K562 (cell line): ENCODE measurements around the gene EHD3. TPM values are rescaled to one million over a fixed set of nuclear protein-coding genes. Genes with fewer than 3 reads are reported as not detected.

Source experiments
- ATAC-seq: fragments of 200-7000 bp; cut with Tn5 transposase; 3 replicates; pipeline ENCODE4 v1.9.1; 2020; ENCODE audit warnings: moderate library complexity
- BruUV-seq: library from RNA; stranded (reverse); fragments of 400-500 nt; replicated peaks from 2 replicates; lab custom pipeline; 2021; lab: Mats Ljungman, UMichigan
- CTCF ChIA-PET: fragments of 300-600 bp; formaldehyde crosslinking; extraction: SDS; loops from one replicate; lab custom pipeline; 2021; ENCODE audit warnings: low intra/inter-chr PET ratio; lab: Yijun Ruan, JAX
- POLR2A ChIA-PET: fragments of 300-600, 350-650 bp; sonication (Branson Sonifier 250); formaldehyde crosslinking; extraction: SDS; loops from one replicate; lab custom pipeline; 2021; ENCODE audit warnings: antibody characterized with exemption, inconsistent platforms; lab: Yijun Ruan, JAX
- DNase-seq, 4 experiments: peaks; one replicate each; pipeline versions ENCODE4 v3.0.0 to v3.0.0-alpha.2; 2011 to 2018; ENCODE audit warnings: low spot score in 3 of 4, mixed read lengths in 3 of 4; ENCODE audit errors: extremely low read depth in 1 of 4
- FAIRE-seq: peaks from 2 replicates; lab custom pipeline; 2011; peaks lifted over from hg19 to GRCh38; lab: Jason Lieb, UNC
- H2AFZ ChIP-seq: 2 replicates; pipeline ENCODE4 v1.6.0; 2011; ENCODE audit warnings: low read depth, low read length, control low read depth, inconsistent platforms
- H3K27ac ChIP-seq: fragments of 200-600 bp; 3 replicates; pipeline ENCODE4 v1.8.0; 2011; ENCODE audit warnings: low read depth, mild to moderate bottlenecking, control low read depth, inconsistent platforms, low read length, moderate library complexity, mixed read lengths; ENCODE audit errors: extremely low read depth
- H3K27me3 ChIP-seq, 2 experiments: fragments of 300-600 bp in 1 of 2; 2 replicates in 1 of 2; 3 replicates in 1 of 2; pipeline versions ENCODE4 v1.6.0 to v1.8.0; 2011; ENCODE audit warnings: inconsistent platforms in 2 of 2, low read length in 2 of 2, mild to moderate bottlenecking in 1 of 2, mixed read lengths in 1 of 2, moderate library complexity in 1 of 2; ENCODE audit not compliant: control insufficient read depth in 2 of 2, insufficient read depth in 2 of 2
- H3K36me3 ChIP-seq: fragments of 300-600 bp; 3 replicates; pipeline ENCODE4 v1.8.0; 2011; ENCODE audit warnings: mild to moderate bottlenecking, low read length, inconsistent platforms; ENCODE audit not compliant: control insufficient read depth, insufficient read depth
- H3K4me1 ChIP-seq, 2 experiments: fragments of 200-600 bp in 1 of 2; replicated peaks in 1 of 2; 2 replicates in 1 of 2; 3 replicates in 1 of 2; pipeline versions ENCODE4 v1.5.1 to v1.8.0; 2011; ENCODE audit warnings: inconsistent platforms in 2 of 2, low read length in 2 of 2, mild to moderate bottlenecking in 1 of 2, mixed read lengths in 1 of 2, moderate library complexity in 1 of 2; ENCODE audit not compliant: control insufficient read depth in 2 of 2, insufficient read depth in 2 of 2
- H3K4me2 ChIP-seq: 2 replicates; pipeline ENCODE4 v1.6.1; 2011; ENCODE audit warnings: low read length, control low read depth, inconsistent platforms, mixed read lengths; ENCODE audit not compliant: insufficient read depth
- H3K4me3 ChIP-seq: fragments of 200-600 bp; sonication (generic), shearing (Covaris generic); 2 replicates; pipeline ENCODE4 v1.5.1; 2016; ENCODE audit warnings: control low read depth, inconsistent platforms
- H3K79me2 ChIP-seq: fragments of 200-600 bp; 3 replicates; pipeline ENCODE4 v1.8.0; 2011; ENCODE audit warnings: low read length, inconsistent platforms; ENCODE audit not compliant: control insufficient read depth, insufficient read depth
- H3K9ac ChIP-seq, 2 experiments: 2 replicates each; pipeline versions ENCODE4 v1.6.0 to v1.6.1; 2011; ENCODE audit warnings: low read depth in 2 of 2, low read length in 2 of 2, control low read depth in 1 of 2, inconsistent platforms in 1 of 2, mild to moderate bottlenecking in 1 of 2, mixed read lengths in 1 of 2; ENCODE audit not compliant: insufficient read depth in 1 of 2
- H3K9me1 ChIP-seq: one replicate; pipeline ENCODE4 v1.6.0; 2011; ENCODE audit warnings: inconsistent platforms, mild to moderate bottlenecking, low read length, moderate library complexity; ENCODE audit not compliant: control insufficient read depth, insufficient read depth
- H3K9me3 ChIP-seq: replicated peaks from 2 replicates; pipeline ENCODE4 v1.5.1; 2011; ENCODE audit warnings: low read depth, low read length, inconsistent platforms; ENCODE audit not compliant: control insufficient read depth, insufficient read depth
- H4K20me1 ChIP-seq: replicated peaks from 2 replicates; pipeline ENCODE4 v1.6.1; 2011; ENCODE audit warnings: low read length, inconsistent platforms, mixed read lengths; ENCODE audit not compliant: control insufficient read depth, insufficient read depth
- CXXC5 ChIP-seq: fragments of 250-450 bp; sonication (Bioruptor Pico); IDR thresholded peaks from 2 replicates; pipeline ENCODE4 v1.8.0; 2022; ENCODE audit warnings: inconsistent platforms, mild to moderate bottlenecking, moderate library complexity
- E2F3 ChIP-seq: fragments of 250-450 bp; sonication (Bioruptor Pico); IDR thresholded peaks from 2 replicates; pipeline ENCODE4 v1.4.0; 2020; ENCODE audit warnings: mild to moderate bottlenecking
- HDGF ChIP-seq: fragments of 450-650 bp; IDR thresholded peaks from 2 replicates; pipeline ENCODE4 v1.6.1; 2016
- PYGO2 ChIP-seq: fragments of 450-650 bp; IDR thresholded peaks from 2 replicates; pipeline ENCODE4 v1.6.1; 2016; ENCODE audit warnings: mild to moderate bottlenecking, missing genetic modification characterization, moderate library complexity, missing compliant biosample characterization
- RFX1 ChIP-seq: fragments of 450-650 bp; IDR thresholded peaks from 2 replicates; pipeline ENCODE4 v1.6.1; 2016; ENCODE audit warnings: mild to moderate bottlenecking, moderate library complexity
- SP2 ChIP-seq: IDR thresholded peaks from 2 replicates; pipeline ENCODE4 v1.6.1; 2011; ENCODE audit warnings: mild to moderate bottlenecking, low read depth, low read length, moderate library complexity; ENCODE audit not compliant: poor library complexity, severe bottlenecking; ENCODE audit errors: extremely low read depth
- TSC22D4 ChIP-seq: fragments of 450-650 bp; IDR thresholded peaks from 2 replicates; pipeline ENCODE4 v1.6.1; 2016; ENCODE audit warnings: missing genetic modification characterization, missing biosample characterization, control low read depth
- ZNF3 ChIP-seq: fragments of 250-450 bp; sonication (Bioruptor Pico); IDR thresholded peaks from 2 replicates; pipeline ENCODE4 v1.5.0; 2021; ENCODE audit warnings: mild to moderate bottlenecking, moderate library complexity
- ZNF76 ChIP-seq: fragments of 250-450 bp; sonication (Bioruptor Pico); IDR thresholded peaks from 2 replicates; pipeline ENCODE4 v1.4.0; 2020; ENCODE audit warnings: mild to moderate bottlenecking, moderate library complexity, borderline replicate concordance
- WGBS: fragments of 100-300 bp; shearing (Covaris generic); methylation state at CpG from one replicate; pipeline ENCODE4 v1.1.6; 2016; ENCODE audit warnings: low coverage, mixed read lengths; ENCODE audit not compliant: insufficient coverage; ENCODE audit errors: missing lambda C conversion rate; 5-methylcytosine and 5-hydroxymethylcytosine counted together
- in situ Hi-C: fragments of 300-500 bp; cut with MboI; formaldehyde crosslinking; loops from 4 replicates; pipeline ENCODE4 v1.15.0; 2018; ENCODE audit warnings: inconsistent platforms, mixed read lengths
- intact Hi-C: fragments of 100-400 bp; cut with micrococcal nuclease; formaldehyde crosslinking; loops from 2 replicates; pipeline ENCODE4 v1.14.2; 2022
- polyA plus RNA-seq, 8 experiments: library from polyadenylated mRNA; depleted of rRNA in 4 of 8; stranded (reverse) in 5 of 8; unstranded in 3 of 8; fragments of >200 nt; fragmentation: Nextera tagmentation in 2 of 8; fragmentation: Illumina TruSeq in 1 of 8; extraction: Ambion mirVana in 2 of 8; extraction: Trizol in 1 of 8; gene quantifications; 2 replicates each; pipeline versions ENCODE4 v1.2.1 to v1.2.3, GENCODE V29; 2011 to 2014; ENCODE audit warnings: inconsistent platforms in 1 of 8, missing spikeins in 1 of 8
- total RNA-seq, 7 experiments: library from RNA; depleted of rRNA in 6 of 7; stranded (reverse); fragments of >200 nt in 6 of 7; fragmentation: Illumina TruSeq in 2 of 7; extraction: Trizol in 2 of 7; gene quantifications; 2 replicates each; pipeline versions ENCODE4 v1.2.1 to v1.2.3, GENCODE V29; 2011 to 2021; ENCODE audit warnings: low replicate concordance in 1 of 7
- TF ChIP-seq, protein P1 (sequence below): sonication (generic); formaldehyde crosslinking; IDR thresholded peaks from 2 replicates; pipeline ENCODE4 v1.5.0; 2020; ENCODE audit warnings: missing genetic modification reagents
- TF ChIP-seq, protein P2 (sequence below): fragments of 450-650 bp; formaldehyde crosslinking; IDR thresholded peaks from 2 replicates; pipeline ENCODE4 v1.4.0; 2020; ENCODE audit warnings: mild to moderate bottlenecking, moderate library complexity
- TF ChIP-seq, protein P3 (sequence below): fragments of 450-650 bp; IDR thresholded peaks from 2 replicates; pipeline ENCODE4 v1.6.1; 2017; ENCODE audit warnings: mild to moderate bottlenecking, moderate library complexity
- TF ChIP-seq, protein P4 (sequence below): IDR thresholded peaks from 2 replicates; pipeline ENCODE4 v1.6.1; 2011; ENCODE audit warnings: borderline replicate concordance, low read depth, mild to moderate bottlenecking, moderate library complexity, low read length; ENCODE audit not compliant: insufficient read depth, poor library complexity, severe bottlenecking

The EHD3 gene
- total and polyA plus RNA-seq, 9 of the 15 experiments (the other 6 are each of a cell fraction or from before 2014, with no cell fraction given), result under 0.01 to 0.04 (median 0.03) TPM; not detected in 3

DNA sequence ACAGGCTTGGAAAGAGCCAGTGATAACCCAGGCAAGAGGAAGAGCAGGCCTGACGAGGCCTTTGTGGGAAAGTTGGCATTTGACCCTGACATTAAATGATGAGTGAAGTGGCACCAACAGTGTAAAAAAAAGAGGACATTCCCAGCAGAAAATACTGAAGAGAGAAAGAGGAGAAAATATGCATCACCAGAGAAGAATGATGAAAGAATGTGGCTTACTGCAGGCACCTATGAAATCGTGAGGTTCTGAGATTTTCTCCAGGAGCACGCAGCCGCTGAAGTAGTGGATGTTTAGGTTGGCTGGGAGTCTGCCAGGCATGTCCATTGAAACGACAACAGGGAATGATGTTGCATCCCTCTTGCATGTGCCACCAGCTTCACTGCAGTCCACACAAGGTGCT is 13.8 kb downstream of the EHD3 start:
- CTCF ChIA-PET, result no interaction called here
- Histone ChIP-seq H2AFZ (no peak overlapping the region), H3K4me2 (no peak overlapping the region), H3K9ac (no peak overlapping the region), H3K27me3 (peaks cover 0 to 5% of the 10 kb centered on the region in 2 experiments; a peak in 1 of 5 replicates), H3K9me3 (no peaks in the 10 kb centered on the region), H4K20me1 (0 out of 2 replicates have a peak, but pooled peaks cover 5% of the 10 kb centered on the region), H3K27ac (no peak overlapping the region), H3K4me3 (no peak overlapping the region), H3K4me1 (no peaks in the 10 kb centered on the region; a peak in 1 of 5 replicates), H3K79me2 (no peaks in the 10 kb centered on the region), H3K36me3 (no peaks in the 10 kb centered on the region), H3K9me1 (peaks cover 7% of the 10 kb centered on the region)
- no peak for ATAC-seq
- no peak for FAIRE-seq
- 3% methylated on average over 5 of the region's 5 CpGs for WGBS
- DNase-seq, result no peak
- in situ Hi-C loops (no loop called here), intact Hi-C loops (no loop called here)
- no TSS peak for BruUV-seq
- POLR2A ChIA-PET, result no interaction called here
- TF ChIP-seq PYGO2 (tag) (no peak), HDGF (no peak), ZNF76 (CRISPR knock-in tag) (no peak), CXXC5 (CRISPR knock-in tag) (no peak), E2F3 (no peak), ZNF3 (CRISPR knock-in tag) (no peak), RFX1 (no peak), SP2 (no peak), TSC22D4 (tag) (no peak)
- TF ChIP-seq, protein P1, sequence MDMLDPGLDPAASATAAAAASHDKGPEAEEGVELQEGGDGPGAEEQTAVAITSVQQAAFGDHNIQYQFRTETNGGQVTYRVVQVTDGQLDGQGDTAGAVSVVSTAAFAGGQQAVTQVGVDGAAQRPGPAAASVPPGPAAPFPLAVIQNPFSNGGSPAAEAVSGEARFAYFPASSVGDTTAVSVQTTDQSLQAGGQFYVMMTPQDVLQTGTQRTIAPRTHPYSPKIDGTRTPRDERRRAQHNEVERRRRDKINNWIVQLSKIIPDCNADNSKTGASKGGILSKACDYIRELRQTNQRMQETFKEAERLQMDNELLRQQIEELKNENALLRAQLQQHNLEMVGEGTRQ, result no peak
- TF ChIP-seq, protein P2, sequence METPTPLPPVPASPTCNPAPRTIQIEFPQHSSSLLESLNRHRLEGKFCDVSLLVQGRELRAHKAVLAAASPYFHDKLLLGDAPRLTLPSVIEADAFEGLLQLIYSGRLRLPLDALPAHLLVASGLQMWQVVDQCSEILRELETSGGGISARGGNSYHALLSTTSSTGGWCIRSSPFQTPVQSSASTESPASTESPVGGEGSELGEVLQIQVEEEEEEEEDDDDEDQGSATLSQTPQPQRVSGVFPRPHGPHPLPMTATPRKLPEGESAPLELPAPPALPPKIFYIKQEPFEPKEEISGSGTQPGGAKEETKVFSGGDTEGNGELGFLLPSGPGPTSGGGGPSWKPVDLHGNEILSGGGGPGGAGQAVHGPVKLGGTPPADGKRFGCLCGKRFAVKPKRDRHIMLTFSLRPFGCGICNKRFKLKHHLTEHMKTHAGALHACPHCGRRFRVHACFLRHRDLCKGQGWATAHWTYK (CRISPR knock-in tag), result no peak
- TF ChIP-seq, protein P3, sequence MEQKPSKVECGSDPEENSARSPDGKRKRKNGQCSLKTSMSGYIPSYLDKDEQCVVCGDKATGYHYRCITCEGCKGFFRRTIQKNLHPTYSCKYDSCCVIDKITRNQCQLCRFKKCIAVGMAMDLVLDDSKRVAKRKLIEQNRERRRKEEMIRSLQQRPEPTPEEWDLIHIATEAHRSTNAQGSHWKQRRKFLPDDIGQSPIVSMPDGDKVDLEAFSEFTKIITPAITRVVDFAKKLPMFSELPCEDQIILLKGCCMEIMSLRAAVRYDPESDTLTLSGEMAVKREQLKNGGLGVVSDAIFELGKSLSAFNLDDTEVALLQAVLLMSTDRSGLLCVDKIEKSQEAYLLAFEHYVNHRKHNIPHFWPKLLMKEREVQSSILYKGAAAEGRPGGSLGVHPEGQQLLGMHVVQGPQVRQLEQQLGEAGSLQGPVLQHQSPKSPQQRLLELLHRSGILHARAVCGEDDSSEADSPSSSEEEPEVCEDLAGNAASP, result no peak
- TF ChIP-seq, protein P4, sequence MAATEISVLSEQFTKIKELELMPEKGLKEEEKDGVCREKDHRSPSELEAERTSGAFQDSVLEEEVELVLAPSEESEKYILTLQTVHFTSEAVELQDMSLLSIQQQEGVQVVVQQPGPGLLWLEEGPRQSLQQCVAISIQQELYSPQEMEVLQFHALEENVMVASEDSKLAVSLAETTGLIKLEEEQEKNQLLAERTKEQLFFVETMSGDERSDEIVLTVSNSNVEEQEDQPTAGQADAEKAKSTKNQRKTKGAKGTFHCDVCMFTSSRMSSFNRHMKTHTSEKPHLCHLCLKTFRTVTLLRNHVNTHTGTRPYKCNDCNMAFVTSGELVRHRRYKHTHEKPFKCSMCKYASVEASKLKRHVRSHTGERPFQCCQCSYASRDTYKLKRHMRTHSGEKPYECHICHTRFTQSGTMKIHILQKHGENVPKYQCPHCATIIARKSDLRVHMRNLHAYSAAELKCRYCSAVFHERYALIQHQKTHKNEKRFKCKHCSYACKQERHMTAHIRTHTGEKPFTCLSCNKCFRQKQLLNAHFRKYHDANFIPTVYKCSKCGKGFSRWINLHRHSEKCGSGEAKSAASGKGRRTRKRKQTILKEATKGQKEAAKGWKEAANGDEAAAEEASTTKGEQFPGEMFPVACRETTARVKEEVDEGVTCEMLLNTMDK, result no peak
